NOMO-1 (cell line): ENCODE results near the gene SIGLEC15.
"Not testable (repeated sequence)": the region's sequence is repeated elsewhere in the genome, so short reads cannot be mapped to it uniquely, and the experiment has no call there.

Source experiments
- DNase-seq, 2 experiments: peaks; one replicate each; lab custom pipeline; 2025; ENCODE audit not compliant: unreplicated experiment in 2 of 2; lab: John Stamatoyannopoulos, UW

SIGLEC15 gene, protein sequence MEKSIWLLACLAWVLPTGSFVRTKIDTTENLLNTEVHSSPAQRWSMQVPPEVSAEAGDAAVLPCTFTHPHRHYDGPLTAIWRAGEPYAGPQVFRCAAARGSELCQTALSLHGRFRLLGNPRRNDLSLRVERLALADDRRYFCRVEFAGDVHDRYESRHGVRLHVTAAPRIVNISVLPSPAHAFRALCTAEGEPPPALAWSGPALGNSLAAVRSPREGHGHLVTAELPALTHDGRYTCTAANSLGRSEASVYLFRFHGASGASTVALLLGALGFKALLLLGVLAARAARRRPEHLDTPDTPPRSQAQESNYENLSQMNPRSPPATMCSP

DNA sequence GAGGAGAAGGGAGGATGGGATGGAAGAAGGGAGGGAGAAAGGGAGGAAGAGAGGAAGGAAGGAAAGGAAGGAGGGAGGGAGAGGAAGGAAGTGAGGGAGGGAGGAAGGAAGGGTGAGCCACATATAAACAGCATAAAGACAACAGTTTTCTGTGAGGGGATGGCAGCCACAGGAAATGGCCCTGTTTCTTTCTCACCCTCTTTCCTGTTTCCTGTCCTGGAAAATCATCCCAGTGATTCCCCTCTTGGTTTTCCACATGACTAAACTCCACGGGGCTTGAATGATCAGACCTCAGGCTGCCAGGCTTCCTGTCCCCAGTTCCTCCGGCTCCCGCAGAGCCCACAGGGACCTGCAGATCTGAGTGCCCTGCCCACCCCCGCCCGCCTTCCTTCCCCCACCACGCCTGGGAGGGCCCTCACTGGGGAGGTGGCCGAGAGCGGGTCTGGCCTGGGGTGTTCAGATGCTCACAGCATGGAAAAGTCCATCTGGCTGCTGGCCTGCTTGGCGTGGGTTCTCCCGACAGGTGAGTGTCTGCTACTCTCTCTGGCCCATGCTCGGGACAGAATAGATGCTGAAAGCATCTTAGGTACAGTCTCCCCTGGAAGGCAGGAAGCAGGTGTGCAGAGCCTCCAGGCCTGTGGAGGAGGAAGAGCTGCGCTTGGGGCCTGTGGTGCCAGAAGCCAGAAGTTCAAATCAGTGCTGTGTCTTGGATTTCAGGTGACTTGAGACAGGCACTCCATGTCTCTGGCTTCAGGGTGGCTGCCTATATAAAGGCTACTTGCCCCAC lies at the start of gene SIGLEC15:
SIGLEC15 (plus strand) TSS at position 418 of the 787 bp plus-strand sequence; CDS start at position 472, 54 bp downstream.
- no peak for DNase-seq

DNA sequence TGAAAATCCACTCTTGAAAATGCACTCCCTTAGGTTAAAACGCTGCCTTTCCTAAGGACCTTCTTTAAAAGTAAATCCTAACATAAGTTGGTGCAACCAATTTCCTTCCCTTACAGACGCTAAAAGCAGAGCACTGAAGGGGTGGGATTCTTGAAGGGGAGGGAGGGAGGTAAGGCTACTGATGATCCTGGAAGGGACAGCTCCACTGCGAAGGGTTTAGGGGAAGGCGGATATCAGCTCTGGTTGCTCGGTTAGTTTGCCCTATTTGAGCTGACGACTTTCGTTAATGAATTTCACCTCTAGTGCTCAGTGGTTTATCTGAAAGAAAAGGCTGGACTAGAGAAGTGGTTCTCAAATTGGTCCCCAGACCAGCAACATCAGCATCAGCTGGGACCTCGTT lies 49.7 kb upstream of the SIGLEC15 start:
- peak in 1 of 2 experiments; percentile 16 for DNase-seq

DNA sequence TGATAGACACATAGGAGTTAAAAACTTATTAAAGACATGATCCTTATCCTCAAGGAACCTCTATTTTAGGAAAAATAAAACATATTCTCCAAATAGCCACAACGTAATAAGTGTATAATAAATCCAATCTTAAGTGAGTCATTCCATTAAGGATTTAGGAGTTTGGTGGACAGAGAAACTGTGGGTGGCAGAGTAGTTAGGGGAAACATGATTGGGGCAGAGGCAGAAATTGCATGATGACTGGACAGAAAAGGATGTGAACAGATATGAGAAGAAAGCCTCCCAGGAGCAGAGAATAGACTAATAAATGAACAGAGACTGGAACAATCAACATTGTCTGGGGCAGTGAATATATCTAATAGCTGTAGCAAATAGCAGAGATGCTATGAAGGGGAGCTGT lies 48.1 kb upstream of the SIGLEC15 start:
- DNase-seq = no peak

DNA sequence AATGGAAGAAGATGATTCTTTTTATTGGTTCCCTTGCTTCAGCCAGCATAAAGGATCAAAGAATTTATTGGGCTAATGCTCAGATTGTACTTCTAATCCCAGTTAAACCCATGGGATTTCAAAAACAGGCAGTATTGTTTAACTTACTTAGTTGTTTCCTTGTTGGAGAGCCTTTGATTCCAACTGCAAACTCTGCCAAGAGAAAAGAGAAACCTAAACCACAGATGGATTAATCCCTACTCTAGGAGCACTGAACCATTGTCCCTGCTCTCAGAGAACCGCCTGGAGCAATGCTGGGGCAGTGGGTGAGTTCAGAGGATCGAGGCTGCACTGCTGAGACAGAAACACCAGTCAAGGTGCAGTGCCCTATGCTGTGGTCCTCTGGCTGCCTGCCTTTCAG lies 44.9 kb upstream of the SIGLEC15 start:
- no peak for DNase-seq

DNA sequence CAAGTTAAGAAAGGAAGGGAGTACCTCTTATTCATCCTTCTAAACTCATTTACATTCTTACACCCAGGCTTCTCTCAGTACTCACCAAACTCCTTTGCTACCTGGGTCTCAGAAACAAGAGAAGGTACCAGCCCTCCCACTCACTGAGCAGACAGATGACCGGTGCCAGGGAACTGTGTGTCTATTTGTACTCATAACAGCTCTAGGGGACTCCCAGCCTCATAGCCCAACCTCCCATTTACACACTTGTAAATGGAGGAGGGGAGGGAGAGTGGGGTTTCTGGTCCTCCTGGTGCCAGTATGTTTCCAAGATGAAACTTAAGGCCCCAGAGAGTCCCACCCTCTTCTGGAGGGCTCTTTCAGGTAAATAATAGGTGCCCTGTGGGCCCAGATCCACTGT lies 42.8 kb upstream of the SIGLEC15 start:
- no peak for DNase-seq

DNA sequence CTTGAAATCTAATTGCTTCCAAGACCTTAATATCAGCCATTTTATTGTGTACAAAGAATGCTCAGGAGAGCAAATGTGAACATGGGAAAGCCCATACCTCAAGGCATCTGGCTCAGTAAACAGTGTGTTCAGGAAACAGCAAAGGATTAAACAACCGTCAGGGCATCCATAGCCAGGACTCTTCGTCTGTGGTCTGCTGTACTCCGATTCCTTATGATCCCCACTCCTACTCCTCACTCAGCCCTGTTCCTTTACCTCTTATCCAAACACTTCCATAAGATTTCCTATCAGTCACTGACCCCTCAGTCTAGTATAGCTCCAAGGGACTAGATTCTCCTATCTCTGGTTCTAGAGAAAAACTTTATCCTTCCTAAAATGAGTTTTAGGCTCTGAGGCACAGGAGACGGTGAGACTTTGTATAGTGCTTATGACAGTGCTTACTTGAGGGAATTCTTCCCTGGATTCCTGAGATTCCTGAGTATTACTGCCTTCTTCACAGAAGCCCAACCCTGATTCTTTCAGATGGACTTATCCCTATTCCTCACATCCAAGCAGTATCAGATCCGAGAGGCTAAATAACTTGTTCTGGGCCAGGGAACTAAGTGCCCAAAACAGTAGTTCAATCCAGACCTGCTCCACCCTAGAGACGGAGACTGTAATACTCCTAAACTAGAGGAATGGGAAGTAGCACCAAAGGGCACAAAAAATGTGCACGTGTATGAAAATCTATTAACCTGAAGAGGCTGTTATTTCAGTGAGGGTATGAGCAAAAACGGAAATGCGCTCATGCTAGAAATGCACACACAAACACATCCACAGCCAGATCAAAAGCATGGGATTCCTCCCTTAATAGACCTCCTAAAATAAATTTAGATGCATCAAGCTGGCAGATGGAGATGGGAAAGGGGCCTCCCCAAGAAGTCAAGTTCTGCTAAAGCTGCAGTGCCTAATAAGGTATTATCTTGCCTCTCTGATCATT lies 42.1 kb upstream of the SIGLEC15 start:
- DNase-seq = no peak

DNA sequence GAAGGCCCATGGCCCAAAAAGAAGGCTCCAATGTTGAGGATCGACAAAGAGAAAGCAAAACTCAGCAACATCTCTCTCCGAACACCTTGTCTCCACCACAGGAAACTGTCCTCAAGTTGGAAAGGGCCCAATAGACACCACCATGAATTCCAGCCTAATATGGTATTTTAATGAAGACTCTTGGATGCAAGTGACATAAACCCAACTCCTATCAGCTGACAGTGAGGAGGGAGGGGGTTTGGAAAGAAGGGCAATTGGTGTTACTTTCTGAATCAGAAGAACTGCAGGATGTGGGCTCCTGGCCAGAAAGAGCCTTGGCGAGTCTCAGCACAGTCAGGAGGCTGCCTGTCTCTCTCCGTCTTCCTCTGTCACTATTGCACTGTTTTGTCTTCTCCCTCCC lies 40.3 kb upstream of the SIGLEC15 start:
- DNase-seq = no peak

DNA sequence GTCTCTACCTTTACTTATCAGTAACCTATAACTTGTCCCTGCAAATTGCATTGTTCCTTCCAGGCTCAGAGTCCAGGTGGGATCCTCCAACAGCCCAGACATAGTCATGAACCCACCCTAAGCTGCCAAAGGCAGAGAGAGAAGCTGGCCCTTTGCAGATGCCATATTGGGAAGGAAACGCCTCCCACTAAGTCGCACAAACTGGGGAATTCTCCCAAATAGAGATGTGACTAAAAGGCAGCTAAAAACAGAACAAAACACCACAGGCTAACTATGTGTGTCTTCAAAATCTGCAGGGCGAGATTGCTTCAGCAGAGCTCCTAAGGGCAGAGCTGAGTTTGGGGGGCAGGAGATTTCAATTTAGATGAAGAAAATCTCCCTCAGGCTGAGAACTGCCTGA lies 38.5 kb upstream of the SIGLEC15 start:
- DNase-seq = no peak

DNA sequence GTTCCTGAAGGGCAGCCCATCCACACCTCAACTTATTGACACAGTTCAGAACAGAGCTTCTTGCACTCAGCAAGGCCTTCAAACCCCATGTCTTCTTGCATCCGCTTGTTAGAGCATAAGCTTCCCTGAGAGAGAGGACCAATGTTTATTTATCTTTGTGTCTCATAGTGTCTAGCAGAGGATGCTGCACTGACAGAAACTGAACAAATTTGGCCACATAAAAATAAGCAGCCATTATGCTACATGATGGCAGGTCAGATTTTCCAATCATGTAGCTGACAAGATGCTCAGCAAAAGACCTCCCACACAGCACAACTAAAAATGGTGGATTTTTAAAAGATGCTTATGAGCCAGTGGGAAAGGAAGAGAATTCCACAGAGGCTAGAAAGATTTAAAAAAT lies 38.1 kb upstream of the SIGLEC15 start:
- DNase-seq = no peak

DNA sequence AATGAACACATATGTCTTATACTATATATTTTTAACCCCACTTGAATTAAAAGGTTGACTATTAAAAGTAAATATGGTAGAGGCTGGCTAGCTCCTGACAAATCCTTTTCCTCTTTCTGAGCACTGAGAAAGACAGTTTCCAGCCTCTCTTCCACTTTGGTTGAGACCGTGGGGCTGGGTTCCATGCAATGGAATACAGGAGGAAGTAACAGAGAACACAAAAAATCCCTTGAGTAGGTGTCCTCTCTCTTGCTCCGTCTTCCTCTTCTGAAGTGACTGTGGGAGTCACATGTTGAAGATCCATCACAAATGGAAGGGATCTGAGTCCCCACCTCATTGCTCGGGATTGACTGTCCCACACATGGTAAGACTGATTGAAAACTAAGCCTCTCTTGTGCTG lies 36.6 kb upstream of the SIGLEC15 start:
- no peak for DNase-seq

DNA sequence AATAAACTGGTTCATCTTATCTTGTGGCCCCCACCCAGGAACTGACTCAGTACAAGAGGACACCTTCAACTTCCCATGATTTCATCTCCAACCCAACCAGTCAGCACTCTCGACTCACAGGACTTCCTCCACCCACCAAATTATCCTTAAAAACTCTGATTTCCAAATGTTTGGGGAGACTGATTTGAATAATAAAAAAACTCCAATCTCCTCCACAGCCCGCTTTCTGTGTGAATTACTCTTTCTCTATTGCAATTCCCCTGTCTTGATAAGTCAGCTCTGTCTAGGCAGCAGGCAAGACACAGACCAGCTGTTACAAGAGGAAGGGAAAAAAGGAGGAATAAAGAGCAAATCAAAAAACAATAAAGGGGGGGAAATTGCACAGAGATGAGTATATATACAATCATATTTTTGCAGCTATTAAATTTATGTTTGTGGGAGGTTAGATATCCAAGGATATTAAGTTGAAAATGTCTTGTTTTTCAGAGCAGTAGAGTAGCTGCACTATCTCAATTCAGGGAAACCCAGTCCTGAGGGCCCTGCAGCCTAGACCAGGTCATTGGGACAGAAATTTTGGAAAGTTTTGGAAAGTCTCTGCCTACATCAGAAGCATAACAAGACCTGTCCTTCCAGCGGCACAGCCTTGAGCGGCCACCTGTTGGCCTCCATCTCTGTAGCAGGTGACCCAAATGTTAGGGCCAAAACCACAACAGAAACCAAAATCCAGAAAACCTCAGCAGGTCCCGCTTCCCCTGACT lies 32.8 kb upstream of the SIGLEC15 start:
- no peak for DNase-seq

DNA sequence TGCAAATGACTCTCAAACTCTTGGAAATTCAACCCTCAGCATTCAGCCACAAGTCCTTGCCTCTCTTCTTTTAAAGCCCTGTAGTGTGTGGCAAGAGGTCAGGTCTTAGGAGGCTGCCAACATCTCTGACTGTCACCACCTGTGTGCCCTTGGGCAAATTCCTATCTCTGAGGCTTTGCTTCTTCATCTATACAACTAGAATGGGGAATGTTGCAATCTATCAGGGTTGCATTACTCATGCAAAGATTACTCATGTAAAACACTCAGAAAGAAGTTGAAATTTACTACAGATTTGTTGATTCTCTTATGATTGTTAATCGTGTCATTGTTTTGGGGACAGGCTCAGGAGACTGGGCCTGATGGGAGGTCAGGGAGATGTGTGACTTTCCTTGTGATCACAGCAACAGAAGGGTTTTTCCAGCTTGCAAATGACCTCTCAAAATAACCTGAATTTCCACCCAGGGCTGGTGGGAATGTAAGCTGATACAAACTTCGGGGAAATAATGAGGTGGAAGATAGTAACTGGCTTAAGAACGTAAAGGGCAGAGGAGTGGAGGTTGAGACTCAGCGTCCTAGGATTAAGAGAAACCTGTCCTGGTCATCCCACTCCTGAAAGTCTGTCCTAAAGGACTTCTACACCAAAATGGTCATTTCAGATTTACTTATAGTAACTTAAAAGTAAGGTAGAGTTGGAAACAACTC lies 32.1 kb upstream of the SIGLEC15 start:
- peak; percentile 25 to 77 for DNase-seq

DNA sequence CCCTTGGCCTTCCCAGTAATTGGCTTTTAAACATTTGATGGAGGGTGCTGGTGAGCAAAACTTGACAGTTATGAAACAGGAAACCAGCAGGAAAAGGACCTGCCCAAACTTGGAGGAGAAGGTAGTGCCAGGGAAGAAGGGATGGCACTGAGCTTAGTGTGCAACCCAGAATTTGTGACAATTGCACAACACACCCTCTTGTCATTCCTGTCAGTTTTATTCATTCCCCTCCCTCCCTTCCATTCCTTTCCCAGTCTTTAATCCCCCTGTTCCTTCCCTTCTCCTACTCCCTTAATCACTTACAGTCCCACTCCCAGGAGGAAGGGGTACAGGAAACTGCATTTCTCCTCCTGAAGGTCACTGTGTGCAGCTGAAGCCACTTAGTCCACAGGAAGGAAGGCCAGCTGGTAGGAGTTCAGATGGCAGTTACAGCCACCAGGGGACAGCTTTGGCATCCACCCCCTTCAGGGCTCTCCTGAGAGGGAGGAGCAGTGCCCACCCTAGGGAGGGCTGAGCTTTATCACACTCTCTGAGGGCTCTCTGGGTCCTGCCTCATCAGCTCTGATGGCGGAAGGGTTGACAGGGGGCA lies 24.0 kb upstream of the SIGLEC15 start:
- no peak for DNase-seq

DNA sequence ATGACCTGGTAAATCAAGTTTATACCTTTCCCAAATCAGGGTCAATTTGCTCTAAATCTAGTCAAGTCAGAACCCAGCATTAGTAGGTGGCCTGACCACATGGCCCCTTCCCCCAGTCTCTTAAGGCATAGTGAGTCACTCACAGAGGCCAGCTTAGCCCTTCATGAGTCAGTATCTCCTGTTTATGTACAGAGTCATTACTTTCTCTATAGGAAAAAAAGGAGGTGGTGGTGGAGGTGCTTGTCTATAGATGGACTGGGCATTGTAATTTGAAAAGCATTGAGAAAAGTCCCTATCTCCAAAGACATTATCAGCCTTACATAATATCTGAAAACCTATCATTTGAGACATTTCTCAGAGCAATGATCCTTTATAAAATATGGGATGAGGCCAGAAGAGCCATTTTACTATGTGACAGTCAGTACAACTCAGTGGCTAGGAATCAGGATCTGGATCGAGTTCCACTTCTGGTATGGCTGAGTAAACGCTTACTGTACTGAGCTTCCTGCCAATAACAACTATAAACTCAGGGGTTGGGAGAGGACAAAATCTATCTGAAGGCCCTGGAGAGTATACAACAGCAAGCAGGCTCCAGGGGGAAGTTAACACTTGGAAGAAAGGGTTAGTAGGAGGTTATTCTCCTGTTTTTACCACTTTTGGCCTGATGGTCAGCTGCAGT lies 22.5 kb upstream of the SIGLEC15 start:
- DNase-seq = peak in 1 of 2 experiments; percentile 29

DNA sequence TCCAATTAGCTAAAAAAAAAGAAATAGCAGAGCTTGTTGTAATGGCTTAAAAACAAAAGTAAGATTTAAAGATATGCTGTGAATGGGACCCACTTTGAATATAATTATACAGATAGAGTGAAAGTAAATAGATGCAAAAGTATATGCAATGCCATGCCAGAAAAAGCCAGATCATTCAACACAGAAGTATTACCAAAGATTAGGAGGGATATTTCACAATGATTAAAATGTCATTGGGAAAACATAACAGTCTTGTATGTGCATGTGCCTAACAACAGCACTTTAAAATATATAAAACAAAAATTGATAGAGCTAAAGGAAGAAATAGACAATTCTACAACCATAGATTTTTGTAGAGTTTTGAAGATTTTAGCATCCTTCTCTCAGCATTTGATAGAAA lies 19.9 kb upstream of the SIGLEC15 start:
- DNase-seq = no peak

DNA sequence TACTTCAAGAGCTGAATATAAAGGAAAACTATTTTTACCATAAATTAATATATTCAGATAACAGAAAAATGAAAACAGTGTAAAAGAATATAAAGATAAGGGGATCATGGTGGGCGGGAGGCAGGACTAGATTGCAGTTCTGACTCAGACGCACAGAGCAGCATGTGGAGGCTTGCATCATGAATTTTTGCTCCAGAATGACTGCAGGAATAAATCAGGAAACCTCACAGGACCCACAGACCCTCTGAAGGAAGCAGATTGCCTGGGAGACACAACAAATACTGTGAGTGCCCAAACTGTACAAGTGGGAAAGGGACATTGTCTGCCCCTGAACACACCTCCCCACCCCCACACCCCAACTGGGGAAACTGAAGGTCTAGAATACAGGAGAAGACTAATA lies 19.2 kb upstream of the SIGLEC15 start:
- no peak for DNase-seq

DNA sequence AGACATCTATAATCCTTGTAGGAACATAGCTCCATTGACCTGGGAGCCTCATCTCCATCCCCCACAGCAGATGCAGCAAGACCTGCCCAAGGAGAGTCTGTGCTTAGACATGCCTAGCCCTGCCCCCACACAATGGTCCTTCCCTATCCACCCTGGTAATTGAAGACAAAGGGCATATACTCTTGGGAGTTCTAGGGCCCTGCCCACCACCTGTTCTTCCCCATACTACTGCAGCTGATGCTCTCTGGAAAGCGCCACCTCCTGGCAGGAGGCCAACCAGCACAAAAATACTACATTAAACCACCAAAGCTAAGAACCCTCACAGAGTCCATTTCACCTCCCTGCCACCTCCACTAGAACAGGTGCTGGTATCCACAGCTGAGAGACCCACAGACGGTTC lies 18.3 kb upstream of the SIGLEC15 start:
- DNase-seq = not testable (repeated sequence)

DNA sequence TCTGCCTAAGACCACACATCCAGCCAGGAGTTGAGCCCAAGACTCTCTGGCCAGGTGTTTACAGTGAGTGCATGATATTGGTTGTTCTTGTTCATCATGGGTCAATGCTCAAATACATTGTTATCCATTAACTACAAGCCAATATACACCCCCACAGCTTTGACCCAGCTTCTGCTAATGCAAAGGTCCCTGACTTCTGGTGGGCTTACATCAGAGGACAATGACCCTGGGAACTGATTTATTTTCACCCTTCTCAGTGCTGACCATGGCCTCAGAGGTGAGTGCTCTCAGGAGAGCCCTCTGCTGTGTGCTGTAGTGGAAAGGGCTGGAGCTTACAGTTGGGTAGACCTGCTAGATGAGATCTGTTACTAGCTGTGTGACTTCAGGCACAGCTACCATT lies 10.7 kb upstream of the SIGLEC15 start:
- not testable (repeated sequence) for DNase-seq

DNA sequence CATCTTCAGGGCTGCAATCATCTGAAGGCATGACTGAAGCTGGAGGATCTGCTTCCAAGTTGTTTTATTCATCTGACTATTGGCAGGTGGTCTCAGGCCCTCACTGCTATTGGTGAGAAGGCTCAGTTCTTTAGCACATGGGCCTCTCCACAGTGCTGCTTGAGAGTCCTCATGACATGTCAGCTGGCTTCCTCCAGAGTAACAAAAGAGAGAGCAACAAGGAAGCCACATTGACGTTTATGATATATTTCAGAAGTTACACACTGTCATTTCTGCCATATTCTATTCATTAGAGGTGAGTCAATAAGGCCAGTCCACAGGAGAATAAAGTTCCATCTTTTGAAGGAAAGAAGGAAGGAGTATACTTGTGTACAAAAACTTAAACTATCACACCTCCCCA lies 7.9 kb upstream of the SIGLEC15 start:
- no peak for DNase-seq
